Activated gamma-delta T cell (primary cell): ENCODE measurements around the gene CES4A.
A peak's percentile ranks its signal among the peaks of the same experiment; 100 is the strongest.
"Not testable (repeated sequence)": the region's sequence is repeated elsewhere in the genome, so short reads cannot be mapped to it uniquely, and the experiment has no call there.

Source experiments
- DNase-seq: peaks from one replicate; lab custom pipeline; 2025; lab: John Stamatoyannopoulos, UW

Gene CES4A

GRCh38 chr16:66991545-66992077, 3.2 kb downstream of the CES4A start:
- no peak for DNase-seq

- DNase-seq: not testable (repeated sequence)
Observed at GRCh38 chr16:66993558-66993957, 5.2 kb downstream of the CES4A start.

GRCh38 chr16:66996324-66996982, 8.1 kb downstream of the CES4A start:
- no peak for DNase-seq

GRCh38 chr16:66996983-66997358, 8.6 kb downstream of the CES4A start:
- DNase-seq: no peak

- DNase-seq: peak; percentile 52
Observed at GRCh38 chr16:67000384-67001351, 12.3 kb downstream of the CES4A start.

GRCh38 chr16:67001726-67002125, 13.3 kb downstream of the CES4A start:
- no peak for DNase-seq

GRCh38 chr16:67006930-67007658, 18.7 kb downstream of the CES4A start:
- DNase-seq: no peak

GRCh38 chr16:67009158-67009557, 20.8 kb downstream of the CES4A start:
- DNase-seq: no peak

- no peak for DNase-seq
Observed at GRCh38 chr16:67011274-67011673, 22.9 kb downstream of the CES4A start.

- DNase-seq: no peak
Observed at GRCh38 chr16:67013233-67013822, 24.9 kb downstream of the CES4A start.

- DNase-seq: peak; percentile 45
Observed at GRCh38 chr16:67013823-67014633, 25.6 kb downstream of the CES4A start.

- no peak for DNase-seq
Observed at GRCh38 chr16:67014634-67015312, 26.4 kb downstream of the CES4A start.

- DNase-seq: no peak
Observed at GRCh38 chr16:67015313-67015731, 26.9 kb downstream of the CES4A start.

- DNase-seq: no peak
Observed at GRCh38 chr16:67016143-67016542, 27.8 kb downstream of the CES4A start.

GRCh38 chr16:67016681-67017420, 28.5 kb downstream of the CES4A start:
- no peak for DNase-seq

- DNase-seq: no peak
Observed at GRCh38 chr16:67017421-67017750, 29.0 kb downstream of the CES4A start.

GRCh38 chr16:67017810-67018488, 29.6 kb downstream of the CES4A start:
- DNase-seq: no peak

GRCh38 chr16:67019171-67019570, 30.8 kb downstream of the CES4A start:
- no peak for DNase-seq

GRCh38 chr16:67021321-67021720, 32.9 kb downstream of the CES4A start:
- no peak for DNase-seq
